CD4-positive, alpha-beta T cell treated with Interleukin-4 for 1 hour (primary cell): Measurements from ENCODE around the gene AGMAT.

Source experiments
- DNase-seq, 2 donors: peaks; one replicate each; pipeline ENCODE4 v3.0.0-alpha.2; 2020 to 2022

Gene AGMAT

DNA sequence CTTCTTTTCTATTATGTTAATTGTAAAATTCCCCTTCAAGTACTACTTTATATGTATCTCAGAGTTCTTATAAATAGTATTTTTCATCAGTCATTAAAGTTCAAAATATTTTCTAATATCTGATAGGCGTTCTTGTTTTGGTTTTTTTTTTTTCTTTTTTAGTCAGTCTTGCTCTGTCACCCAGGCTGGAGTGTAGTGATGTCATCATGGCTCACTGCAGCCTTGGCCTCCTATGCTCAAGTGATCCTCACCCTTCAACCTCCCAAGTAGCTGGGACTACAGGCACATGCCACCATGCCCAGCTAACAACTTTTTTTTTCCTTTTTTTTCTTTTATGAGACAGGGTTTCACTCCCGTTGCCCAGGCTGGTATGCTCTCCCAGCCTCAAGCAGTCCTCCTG is 27.3 kb downstream of the AGMAT start:
- no peak for DNase-seq

DNA sequence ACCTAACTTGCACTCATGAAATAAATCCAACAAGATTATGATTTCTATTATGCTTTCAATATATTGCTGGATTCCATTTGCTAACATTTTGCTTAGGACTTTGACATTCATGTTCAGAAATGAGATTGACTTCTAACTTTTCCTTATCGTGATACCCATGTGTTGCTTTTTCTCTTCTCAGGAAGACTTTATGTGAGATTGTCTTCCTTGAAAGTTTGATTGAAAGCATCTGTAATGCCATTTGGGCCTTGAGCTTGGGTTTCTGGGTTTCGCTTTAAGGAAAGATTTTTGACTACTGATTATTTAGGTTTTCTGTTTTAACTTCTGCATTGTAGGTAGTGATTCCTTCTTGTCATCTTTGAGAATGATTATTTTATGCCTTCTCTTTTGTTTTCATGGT is 27.8 kb downstream of the AGMAT start:
- no peak for DNase-seq

DNA sequence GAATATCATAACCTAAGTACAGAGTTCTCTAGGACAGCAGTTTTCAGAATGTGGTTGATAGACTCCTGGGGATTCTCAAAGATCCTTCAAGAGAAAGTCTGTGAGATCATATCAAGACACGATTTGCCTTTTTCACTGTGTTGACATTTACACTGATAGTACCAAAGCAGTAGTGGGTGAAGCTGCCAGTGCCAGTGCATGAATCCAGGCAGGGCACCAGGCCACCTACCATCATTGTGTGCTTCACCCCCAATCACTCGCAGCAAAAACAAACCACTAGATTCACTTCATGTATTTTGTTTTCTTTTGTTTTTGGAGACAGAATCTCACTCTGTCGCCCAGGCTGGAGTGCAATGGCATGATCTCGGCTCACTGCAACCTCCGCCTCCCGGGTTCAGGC is 34.3 kb downstream of the AGMAT start:
- no peak for DNase-seq

DNA sequence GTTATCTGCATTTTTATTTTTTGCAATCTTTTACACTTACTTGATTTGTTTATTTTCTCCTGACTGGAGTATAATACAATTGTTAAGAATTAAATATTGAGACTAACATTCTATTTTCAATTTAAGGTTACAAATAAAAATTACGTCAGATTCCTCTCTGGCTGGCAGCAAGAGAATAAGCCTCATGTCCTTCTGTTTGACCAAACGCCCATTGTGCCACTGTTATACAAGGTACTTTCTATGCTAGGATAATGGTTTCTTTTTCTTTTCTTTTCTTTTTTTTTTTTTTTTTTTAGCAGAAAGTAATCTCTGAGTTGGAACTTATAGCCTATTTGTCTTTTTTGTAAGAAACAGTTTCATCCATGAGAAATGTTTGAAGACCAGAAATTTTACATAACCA is 38.2 kb downstream of the AGMAT start:
- DNase-seq, result no peak

DNA sequence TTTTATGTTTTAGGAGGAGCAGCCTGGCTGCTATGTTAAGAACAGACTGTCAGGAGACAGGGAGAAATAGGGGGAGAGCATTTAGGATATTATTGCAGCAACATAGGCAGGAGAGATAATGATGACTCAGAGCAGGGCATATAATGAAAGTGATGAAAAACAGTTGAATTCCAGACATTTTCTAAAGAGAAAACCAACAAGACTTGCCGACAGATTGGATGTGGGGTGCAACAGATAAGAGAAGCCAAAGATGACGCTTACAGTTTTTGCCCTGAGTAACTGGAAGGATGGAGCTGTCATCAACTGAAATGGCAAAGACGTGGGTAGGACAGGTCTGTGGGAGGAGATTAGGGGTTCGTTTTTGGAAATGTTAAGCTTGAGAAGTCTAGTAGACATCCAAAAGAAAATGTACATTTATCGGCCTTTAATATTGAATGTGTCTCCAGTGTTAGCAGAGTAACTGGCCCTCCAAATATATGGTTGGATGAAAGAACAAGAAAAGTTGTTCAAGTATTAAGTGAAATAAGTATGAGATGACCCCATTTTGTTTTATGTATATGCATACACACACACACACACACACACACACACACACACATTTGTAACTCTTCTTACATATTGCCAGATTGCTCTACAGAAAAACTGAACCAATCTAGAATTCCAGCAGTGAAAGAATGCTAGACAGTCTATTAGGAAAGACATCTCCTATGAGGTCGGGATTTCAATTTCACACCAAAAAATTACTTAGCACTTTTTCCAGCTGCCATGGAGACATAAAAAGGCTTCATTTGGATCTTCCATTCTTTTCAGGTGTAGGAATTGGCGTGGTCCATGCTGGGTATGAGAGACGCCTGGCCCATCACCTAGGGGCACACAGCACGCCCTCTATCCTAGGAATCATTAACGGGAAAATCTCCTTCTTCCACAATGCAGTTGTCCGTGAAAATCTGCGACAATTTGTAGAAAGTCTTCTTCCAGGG is 41.0 kb downstream of the AGMAT start:
- DNase-seq, result no peak

DNA sequence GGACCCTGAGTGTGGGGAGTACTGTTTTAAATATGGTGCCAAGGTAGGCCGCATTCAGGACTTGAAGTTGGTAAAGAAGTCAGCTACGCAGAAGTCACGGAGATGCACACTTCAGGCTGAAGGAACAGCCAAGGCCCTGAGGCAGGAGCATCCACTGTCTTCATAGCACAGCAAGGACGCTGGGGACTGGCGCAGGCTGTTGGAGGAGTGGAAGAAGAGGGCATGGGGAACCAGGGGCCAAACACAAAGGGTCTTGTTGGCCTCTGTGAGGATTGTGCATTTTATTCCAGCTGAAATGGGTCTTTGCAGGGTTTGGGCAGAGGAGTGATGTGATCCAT is 41.6 kb downstream of the AGMAT start:
- no peak for DNase-seq

DNA sequence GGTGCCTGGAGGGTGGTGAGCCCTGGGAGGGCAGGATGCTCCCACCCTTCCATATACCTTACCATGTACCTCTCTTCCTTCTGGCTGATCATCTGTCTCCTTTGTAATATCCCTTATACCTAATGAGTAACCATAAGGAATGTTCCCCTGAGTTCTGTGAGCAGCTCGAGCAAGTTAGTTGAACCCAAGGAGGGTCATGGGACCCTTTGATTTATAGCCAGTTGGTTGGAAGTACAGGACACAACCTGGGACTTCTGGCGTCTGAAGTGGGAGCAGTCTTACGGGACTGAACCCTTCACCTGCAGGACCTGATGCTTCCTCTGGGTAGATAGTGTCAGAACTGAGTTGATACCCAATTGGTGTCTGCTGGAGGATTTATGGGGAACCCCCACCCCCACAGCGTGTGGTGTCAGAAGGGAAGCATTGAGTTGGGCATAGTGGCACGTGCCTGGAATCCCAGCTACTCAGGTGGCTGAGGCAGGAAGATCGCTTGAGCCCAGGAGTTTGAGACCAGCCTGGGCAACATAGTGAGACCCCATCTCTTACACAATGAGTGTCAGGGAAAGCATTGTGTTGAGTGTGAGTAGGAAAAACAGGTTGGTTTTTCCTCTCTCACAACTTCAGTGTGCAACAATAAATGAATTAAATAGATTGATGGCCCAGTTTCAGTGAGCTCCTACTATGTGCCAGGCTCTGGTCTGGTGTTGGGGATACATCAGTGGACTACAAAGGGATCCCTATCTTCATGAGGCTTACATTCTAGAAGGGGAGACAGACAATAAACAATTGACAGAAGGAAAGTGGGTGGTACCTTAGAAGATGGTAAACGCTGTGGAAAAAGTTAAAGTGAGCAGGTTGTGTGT is 42.2 kb downstream of the AGMAT start:
- no peak for DNase-seq

DNA sequence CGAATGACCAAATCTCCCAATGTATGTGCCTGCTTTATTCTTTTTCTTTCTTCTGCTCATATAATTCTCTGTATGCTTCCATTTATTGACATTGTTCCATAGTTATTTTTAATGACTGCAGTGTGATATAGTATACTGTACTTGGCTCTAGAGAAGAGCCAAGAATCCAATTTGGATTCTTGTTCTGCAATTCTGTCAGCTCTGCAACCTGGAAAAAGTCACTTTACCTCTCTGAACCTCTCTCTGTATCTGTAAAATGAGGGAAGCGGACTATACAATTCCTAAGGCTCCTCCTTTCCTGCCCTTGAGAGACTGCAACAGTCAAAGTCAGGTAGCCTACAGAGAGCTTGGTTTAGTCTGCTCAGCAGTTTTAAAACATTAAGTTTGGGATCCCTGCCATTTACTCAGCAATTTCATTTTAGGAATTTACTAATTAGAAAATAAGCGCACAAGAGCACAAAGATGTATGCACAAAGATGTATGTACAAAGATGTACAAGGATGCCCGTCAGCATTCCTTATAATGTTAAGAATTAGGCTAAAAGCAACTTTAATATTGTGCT is 43.5 kb downstream of the AGMAT start:
- DNase-seq, result no peak

DNA sequence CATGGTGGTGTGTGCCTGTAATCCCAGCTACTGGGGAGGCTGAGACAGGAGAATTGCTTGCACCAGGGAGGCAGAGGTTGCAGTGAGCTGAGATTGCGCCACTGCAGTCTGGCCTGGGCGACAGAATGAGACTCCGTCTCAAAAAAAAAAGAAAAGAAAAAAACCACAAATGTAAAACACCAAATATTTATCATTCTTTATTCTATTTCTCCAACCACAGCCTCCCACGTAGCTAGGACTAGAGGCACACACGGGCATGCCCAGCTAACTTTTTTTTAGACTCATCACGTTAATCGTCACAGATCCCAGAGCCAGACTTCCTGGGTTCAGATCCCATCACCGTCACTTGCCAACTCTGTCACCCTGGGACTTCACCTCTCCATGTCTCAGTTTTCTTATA is 44.7 kb downstream of the AGMAT start:
- DNase-seq, result no peak

DNA sequence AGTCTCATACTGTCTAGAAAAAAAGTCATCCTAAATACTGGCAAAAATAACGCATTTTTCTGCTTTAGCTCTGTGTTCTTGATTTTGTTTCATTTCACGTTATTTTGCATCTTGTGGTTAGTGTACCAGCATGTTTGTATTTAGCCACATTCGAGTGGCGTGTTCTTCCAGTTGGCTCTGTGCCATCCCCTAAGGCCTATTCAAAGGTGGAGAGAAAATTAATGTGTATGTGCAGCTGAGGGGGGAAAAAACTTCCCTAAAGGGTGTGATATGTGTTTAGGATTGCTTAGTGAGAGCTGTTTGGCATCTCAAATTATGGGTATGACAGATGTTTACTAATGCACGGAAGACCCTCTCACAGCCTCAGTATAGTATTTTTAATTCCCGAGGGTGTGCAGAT is 46.1 kb downstream of the AGMAT start:
- no peak for DNase-seq

DNA sequence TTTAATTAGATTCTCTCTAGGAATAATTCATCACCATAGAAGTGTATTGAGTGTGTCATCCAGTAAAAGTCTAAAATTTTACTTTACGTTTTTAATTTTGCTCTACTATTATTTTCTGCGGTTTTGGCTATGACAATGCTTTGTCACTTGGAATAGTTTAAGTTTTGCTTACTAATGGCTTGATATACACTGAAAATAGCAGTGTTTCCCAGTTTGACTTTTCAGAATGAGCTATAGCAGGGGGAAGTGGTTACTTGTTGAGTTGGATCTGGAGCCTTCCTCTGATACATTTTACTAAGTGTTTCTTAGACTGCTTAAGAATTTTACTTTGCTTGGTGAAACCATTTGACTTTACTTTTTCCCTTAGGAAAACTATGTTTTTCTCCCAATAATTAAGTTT is 53.2 kb downstream of the AGMAT start:
- DNase-seq, result no peak

DNA sequence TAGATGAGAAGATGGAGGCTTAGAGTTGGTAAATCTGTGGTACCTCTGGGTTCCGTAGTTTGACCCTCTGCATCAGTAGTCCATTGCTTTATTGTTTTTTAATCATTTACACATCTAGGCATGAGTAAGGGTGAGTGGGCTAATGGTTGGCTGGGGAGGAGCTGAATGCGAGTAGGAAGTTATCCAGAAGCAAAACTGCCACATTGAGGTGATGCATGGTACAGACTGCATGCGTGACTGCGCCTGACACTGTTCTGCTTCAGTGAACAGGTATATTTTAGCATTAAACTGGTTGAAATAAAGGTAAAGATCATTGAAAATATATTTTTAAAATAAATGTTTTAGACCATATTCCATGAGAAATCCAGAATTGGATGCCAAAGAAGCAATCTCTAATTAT is 53.8 kb downstream of the AGMAT start:
- no peak for DNase-seq

DNA sequence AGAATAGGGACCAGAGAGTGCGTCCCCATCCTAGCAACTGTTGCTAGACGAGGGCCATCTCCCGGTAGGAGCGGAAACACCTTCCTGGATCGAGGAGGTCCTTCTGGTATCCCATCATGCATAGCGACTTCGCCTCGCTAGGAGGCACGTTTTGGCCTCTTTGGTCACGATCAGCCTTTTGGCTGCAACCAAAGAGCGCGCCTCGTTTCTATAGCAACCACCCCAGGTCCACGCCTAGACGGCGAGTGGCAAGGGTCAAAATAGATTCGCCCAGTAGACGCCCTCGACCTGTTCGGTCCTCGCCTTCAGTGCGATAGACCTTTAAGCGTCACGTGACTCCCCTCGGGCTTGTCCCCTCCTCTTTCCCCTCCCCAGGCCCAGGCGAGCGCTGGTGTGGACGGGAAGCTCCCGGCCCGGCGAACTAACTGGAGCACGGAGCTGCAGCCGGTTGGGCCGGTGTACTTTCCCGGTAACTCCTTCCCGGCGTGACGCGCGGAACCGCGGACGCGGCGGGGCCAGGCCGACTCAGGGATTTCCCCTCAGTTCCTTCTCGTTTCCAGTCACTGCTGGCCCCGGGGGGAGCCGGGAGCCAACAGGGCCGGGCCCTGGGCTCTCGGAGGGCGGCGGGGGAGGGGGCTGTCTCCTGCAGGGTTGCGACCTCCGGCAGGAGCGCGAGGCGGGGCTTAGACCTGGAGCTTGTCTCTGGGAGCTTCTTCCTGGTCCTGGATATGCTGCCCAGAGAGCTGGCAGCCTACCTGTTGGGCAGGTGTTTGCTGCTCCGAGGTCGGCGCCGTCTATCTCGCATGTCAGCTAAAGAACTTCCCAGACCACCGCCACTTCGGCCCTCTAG is 58.1 kb downstream of the AGMAT start, which contains the start of gene DNAJC16:
DNAJC16 (plus strand) TSS at position 359 of the 850 bp plus-strand sequence. CDS start 2,258 bp downstream, outside the sequence.
- DNase-seq, result peak; percentile 99 to 100

DNA sequence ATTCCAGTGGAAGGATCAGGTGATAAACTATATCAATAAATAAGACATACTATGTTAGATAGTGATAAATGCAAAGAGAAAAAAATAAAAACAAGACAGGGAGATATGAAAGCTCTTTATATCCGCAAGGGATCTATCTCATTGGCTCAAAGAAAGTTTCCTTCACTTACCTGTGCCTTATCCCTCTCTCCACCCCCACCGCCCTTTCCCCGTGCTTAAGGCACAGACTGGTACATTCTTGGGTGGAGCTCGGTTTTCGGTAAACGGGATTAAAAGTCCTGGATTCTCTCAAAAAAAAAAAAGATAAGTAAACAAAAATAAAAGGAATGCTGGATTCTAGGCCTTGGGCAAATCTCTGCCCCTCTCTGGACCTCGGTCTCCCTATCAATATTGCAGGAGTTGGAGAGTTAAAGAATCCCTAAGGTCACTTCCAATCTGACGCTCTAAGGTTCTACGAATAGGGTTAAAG is 58.8 kb downstream of the AGMAT start:
- no peak for DNase-seq

DNA sequence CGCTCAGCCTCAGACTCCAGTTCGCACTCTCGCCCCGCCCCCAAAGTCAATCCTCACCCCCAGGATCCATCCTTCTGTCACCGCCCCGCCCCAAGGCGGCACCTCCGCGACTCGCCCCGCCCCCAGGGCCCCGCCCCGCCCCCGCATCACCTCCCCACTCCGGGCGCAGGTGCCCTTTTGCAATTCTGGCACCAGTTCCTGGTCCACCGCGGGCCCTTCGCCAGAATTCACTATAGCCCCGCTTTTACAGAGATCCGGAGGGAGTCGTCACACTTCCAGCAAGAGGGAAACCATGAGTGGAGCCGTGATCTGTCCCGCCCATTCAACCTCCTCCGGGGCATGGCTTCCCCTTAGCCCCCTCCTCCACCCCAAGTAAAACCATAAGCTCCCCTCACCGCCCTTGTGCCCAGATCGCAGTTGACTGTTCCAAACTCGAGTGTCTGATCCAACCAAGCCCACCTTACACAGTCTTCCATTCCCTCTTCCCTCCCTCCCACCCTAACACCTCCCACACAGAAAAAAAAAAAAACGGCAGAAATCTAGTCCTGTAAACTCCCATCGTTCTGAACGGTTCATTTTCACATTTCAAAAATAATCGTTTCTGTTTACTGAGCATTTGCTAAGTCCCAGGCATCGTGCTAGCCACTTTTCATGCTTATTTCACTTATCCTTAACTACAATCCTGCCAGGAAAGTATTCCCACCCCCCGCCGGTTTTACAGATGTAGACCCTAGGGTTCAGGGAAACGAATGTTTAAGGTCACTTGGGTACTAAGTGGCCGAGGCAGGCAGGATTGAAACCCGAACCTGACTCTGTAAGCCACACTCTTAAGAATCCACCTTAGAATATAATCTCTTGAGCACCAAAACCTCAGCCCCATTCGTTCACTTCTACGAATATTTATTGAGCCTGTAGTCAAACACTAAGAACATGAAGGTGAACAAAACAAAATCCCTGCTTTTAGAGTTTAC is 59.5 kb downstream of the AGMAT start:
- DNase-seq, result peak; percentile 19 to 99

DNA sequence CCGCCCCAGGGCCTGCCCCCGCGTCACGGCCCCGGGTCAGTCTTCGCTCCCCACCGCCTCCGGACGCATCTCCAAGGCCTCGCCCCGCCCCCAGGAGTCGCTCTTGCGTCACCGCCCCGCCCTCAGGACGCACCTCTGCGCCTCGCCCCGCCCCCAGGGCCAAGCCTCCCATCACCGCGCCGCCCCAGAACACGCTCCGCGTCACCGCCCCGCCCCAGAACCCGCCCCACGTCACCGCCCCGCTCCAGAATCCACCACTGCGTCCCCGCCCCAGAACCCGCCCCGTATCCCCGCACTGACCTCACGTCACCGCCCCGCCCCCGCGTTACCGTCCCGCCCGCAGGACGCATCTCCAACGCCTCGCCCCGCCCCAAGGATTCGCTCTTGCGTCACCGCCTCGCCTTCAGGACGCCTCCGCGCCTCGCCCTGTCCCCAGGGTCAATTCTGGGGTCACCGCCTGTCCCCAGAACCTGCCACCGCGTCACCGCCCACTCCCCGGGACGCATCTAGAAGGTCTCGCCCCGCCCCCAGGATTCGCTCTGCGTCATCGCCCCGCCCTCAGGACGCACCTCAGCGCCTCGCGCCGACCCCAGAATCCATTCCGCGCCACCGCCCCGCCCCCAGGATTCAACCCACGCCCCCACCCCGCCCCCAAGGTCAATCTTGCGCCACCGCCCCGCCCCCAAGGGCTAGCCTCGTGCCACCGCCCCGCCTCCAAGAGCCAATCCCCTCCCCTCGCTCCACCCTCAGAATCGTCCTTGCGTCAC is 60.4 kb downstream of the AGMAT start:
- DNase-seq, result peak; percentile 99

DNA sequence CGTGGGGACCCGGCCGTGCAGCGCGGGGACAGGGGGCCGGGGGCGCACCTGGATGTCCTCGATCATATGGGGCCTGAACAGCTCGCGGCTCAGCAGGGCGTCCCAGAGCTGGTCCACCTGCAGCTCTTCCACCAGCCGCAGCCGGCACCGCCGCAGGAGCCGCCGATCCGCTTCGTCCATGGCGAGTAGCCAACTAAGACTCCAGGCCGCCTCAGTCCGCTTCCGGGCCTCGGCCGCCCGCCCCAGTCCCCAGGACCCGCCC is 60.9 kb downstream of the AGMAT start, which contains the start of gene CASP9:
CASP9 (minus strand) TSS at position 195 of the 262 bp plus-strand sequence; CDS start at position 180, 15 bp downstream.
- DNase-seq, result no peak

DNA sequence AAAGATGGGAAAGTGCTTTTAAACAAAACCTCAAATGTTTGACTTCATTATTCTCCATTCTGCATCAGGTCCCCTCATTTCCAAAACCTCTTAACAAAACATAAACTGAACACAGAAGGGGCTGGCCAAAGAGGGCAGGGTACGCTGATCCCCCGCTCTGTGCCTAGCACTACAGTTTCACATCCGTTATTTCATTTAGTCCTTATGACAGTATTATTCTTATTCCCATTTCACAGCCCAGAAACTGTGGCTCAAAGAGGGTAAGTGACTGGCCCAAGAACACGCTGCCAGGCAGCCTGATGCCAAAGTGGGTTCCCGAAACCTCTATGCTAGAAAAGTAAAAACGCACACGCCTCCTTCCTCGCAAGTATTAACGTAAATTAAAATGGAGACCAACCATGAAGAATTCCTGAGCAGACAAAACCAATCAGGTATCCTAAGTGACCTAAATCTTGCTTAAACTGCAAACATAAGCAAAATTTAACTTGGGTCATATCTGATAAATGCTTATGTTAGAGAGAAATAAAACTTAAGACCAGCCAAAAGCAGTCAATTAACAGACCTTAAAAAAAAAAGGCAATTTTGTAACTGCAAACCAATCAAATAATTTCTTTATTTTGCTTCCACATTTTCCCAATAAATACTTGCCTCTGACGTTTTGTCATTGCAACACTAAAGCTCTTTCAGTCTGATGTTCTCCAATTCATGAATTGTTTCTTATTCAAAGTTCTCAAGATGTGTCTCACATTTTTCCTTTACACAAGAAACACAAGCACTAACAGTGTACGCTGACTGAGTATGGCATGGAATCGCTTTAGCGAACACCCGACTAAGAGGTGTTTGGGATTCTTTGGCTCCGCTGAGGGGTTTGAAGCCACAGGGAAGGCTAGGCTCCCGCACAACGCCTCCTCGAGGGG is 61.5 kb downstream of the AGMAT start:
- DNase-seq, result no peak

DNA sequence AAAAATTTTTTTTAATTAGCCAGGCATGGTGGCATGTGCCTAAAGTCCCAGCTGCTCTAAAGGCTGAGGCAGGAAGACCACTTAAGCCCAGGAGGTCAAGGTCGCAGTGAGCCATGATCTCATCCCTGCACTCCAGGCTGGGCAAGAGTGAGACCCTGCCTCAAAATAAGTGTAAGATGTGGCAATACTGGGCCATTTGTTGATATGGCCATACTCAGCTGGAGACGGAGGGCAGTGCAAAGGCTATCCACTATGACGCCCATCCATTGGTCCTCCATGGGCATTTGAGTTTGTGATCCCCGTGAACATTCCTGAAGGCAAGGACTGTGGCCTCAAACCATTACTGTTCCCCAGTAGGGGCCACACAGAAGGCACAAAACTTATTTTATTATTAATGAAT is 62.3 kb downstream of the AGMAT start:
- no peak for DNase-seq
